Ishikawa (cell line): ENCODE data around the gene LPP.

ENCODE experiments used
- CEBPB ChIP-seq: IDR thresholded peaks from 2 replicates; pipeline ENCODE4 v1.6.1; 2012
- EGR1 ChIP-seq: IDR thresholded peaks from 2 replicates; pipeline ENCODE4 v1.6.1; 2012
- EP300 ChIP-seq: IDR thresholded peaks from 2 replicates; pipeline ENCODE4 v1.6.1; 2012; ENCODE audit warnings: borderline replicate concordance
- FOXM1 ChIP-seq: IDR thresholded peaks from 2 replicates; pipeline ENCODE4 v1.6.1; 2012; ENCODE audit warnings: low read depth, borderline replicate concordance
- MAX ChIP-seq: IDR thresholded peaks from 2 replicates; pipeline ENCODE4 v1.6.1; 2012
- NFIC ChIP-seq: IDR thresholded peaks from 2 replicates; pipeline ENCODE4 v1.6.1; 2012
- RAD21 ChIP-seq: IDR thresholded peaks from 2 replicates; pipeline ENCODE4 v1.6.1; 2012; ENCODE audit warnings: low read depth
- TAF1 ChIP-seq: IDR thresholded peaks from 2 replicates; pipeline ENCODE4 v1.6.1; 2012; ENCODE audit warnings: low read depth, mild to moderate bottlenecking
- TCF12 ChIP-seq: IDR thresholded peaks from 2 replicates; pipeline ENCODE4 v1.6.1; 2012; ENCODE audit warnings: low read depth
- TEAD4 ChIP-seq: IDR thresholded peaks from 2 replicates; pipeline ENCODE4 v1.6.1; 2012
- YY1 ChIP-seq: IDR thresholded peaks from 2 replicates; pipeline ENCODE4 v1.6.1; 2012; ENCODE audit warnings: low read depth
- TF ChIP-seq, protein P1 (sequence below): IDR thresholded peaks from 2 replicates; pipeline ENCODE4 v1.6.1; 2012; ENCODE audit warnings: low read depth, mild to moderate bottlenecking
- TF ChIP-seq, protein P2 (sequence below): IDR thresholded peaks from 2 replicates; pipeline ENCODE4 v1.6.1; 2012

DNA sequence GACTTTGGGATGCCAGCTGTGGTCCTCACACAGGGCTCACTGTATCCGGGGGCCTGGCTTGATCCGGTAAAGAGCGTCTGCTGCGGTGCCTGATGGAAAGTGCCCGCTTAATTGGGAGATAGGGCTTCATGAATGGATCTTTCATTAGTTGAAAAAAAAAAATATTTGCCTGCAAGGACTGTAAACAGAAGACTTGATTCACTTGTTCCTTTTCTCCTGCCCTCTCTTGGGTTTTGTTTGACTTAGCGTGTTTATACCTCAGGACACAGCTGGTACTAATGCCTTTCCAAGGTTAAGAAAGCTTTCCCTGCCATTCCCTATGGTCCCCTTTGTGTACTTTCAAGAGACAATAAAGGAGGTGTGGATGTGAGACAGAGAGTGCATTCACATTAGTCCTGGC lies 493.3 kb downstream of the LPP start:
- TF ChIP-seq EP300 (no peak), TAF1 (no peak), EGR1 (no peak), NFIC (no peak), TCF12 (no peak), CEBPB (no peak), FOXM1 (no peak), TEAD4 (no peak), RAD21 (no peak), YY1 (no peak), MAX (no peak)
- TF ChIP-seq, protein P1, sequence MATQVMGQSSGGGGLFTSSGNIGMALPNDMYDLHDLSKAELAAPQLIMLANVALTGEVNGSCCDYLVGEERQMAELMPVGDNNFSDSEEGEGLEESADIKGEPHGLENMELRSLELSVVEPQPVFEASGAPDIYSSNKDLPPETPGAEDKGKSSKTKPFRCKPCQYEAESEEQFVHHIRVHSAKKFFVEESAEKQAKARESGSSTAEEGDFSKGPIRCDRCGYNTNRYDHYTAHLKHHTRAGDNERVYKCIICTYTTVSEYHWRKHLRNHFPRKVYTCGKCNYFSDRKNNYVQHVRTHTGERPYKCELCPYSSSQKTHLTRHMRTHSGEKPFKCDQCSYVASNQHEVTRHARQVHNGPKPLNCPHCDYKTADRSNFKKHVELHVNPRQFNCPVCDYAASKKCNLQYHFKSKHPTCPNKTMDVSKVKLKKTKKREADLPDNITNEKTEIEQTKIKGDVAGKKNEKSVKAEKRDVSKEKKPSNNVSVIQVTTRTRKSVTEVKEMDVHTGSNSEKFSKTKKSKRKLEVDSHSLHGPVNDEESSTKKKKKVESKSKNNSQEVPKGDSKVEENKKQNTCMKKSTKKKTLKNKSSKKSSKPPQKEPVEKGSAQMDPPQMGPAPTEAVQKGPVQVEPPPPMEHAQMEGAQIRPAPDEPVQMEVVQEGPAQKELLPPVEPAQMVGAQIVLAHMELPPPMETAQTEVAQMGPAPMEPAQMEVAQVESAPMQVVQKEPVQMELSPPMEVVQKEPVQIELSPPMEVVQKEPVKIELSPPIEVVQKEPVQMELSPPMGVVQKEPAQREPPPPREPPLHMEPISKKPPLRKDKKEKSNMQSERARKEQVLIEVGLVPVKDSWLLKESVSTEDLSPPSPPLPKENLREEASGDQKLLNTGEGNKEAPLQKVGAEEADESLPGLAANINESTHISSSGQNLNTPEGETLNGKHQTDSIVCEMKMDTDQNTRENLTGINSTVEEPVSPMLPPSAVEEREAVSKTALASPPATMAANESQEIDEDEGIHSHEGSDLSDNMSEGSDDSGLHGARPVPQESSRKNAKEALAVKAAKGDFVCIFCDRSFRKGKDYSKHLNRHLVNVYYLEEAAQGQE: no peak
- TF ChIP-seq, protein P2, sequence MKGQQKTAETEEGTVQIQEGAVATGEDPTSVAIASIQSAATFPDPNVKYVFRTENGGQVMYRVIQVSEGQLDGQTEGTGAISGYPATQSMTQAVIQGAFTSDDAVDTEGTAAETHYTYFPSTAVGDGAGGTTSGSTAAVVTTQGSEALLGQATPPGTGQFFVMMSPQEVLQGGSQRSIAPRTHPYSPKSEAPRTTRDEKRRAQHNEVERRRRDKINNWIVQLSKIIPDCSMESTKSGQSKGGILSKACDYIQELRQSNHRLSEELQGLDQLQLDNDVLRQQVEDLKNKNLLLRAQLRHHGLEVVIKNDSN: no peak
